Endothelial cell of umbilical vein (primary cell): Measurements from ENCODE around the gene CIC.

Experiments used
- JUN ChIP-seq: IDR thresholded peaks from 2 replicates; pipeline ENCODE4 v1.6.1; 2011; ENCODE audit warnings: borderline replicate concordance, low read depth; ENCODE audit not compliant: insufficient read length, insufficient read depth
- POLR2A ChIP-seq: IDR thresholded peaks from 2 replicates; pipeline ENCODE4 v1.6.1; 2012; ENCODE audit warnings: low read depth, mild to moderate bottlenecking, control low read depth, low read length
- TF ChIP-seq, protein P1 (sequence below): IDR thresholded peaks from 2 replicates; pipeline ENCODE4 v1.6.1; 2011; ENCODE audit not compliant: insufficient read depth, insufficient read length
- TF ChIP-seq, protein P2 (sequence below), 2 donors: IDR thresholded peaks; 1 replicate in 1 of 2; 2 replicates in 1 of 2; pipeline ENCODE4 v1.5.1; 2011; ENCODE audit warnings: low read length in 2 of 2, mild to moderate bottlenecking in 2 of 2, moderate library complexity in 2 of 2, control low read depth in 1 of 2, inconsistent platforms in 1 of 2, low read depth in 1 of 2; ENCODE audit not compliant: insufficient read depth in 1 of 2; ENCODE audit errors: extremely low read depth in 1 of 2

- TF ChIP-seq, protein P1, sequence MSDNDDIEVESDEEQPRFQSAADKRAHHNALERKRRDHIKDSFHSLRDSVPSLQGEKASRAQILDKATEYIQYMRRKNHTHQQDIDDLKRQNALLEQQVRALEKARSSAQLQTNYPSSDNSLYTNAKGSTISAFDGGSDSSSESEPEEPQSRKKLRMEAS, result no peak
- TF ChIP-seq, protein P2, sequence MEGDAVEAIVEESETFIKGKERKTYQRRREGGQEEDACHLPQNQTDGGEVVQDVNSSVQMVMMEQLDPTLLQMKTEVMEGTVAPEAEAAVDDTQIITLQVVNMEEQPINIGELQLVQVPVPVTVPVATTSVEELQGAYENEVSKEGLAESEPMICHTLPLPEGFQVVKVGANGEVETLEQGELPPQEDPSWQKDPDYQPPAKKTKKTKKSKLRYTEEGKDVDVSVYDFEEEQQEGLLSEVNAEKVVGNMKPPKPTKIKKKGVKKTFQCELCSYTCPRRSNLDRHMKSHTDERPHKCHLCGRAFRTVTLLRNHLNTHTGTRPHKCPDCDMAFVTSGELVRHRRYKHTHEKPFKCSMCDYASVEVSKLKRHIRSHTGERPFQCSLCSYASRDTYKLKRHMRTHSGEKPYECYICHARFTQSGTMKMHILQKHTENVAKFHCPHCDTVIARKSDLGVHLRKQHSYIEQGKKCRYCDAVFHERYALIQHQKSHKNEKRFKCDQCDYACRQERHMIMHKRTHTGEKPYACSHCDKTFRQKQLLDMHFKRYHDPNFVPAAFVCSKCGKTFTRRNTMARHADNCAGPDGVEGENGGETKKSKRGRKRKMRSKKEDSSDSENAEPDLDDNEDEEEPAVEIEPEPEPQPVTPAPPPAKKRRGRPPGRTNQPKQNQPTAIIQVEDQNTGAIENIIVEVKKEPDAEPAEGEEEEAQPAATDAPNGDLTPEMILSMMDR (IDR thresholded peaks at IDR 0.05; ENCODE audit: extremely low read depth in 1 of 2, insufficient read depth in 1 of 2, low read depth in 1 of 2, low read length in 2 of 2), result no peak
- TF ChIP-seq POLR2A, result no peak
- no peak for TF ChIP-seq JUN
Measured at GRCh38 chr19:42233106-42233505, 35.9 kb upstream of the CIC start.
